GM08714 (cell line): ENCODE results near the gene PCSK2.

Source experiments
- H3K4me3 ChIP-seq: fragments of 200-500 bp; sonication (Bioruptor generic); 2 replicates; pipeline ENCODE4 v1.5.1; 2014; ENCODE audit warnings: mild to moderate bottlenecking, low read length, inconsistent platforms
- ZNF274 ChIP-seq: IDR thresholded peaks from 2 replicates; pipeline ENCODE4 v1.6.1; 2012; ENCODE audit warnings: mild to moderate bottlenecking, low read depth, low read length

PCSK2 gene

DNA sequence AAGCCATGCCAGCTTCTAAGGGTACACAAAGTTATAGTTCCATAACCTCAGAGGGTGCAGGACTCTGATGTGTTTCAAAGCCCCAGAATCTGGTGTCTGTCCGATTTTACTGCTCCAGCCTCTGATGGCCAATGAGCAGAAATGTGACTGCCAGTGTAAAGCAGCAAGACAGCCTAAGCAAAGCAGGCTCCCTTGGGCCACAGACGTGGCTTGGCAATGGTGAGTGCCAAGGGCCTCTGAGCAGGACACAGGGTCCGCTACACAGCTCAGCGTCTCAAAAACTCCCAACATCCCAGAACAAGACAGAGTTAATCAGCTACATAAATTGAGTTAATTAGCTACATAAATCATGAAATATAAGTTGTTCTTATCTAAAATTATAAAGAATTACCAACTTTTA lies 69.2 kb downstream of the PCSK2 start:
- no peak for TF ChIP-seq ZNF274
- H3K4me3 ChIP-seq: no peak overlapping the region

DNA sequence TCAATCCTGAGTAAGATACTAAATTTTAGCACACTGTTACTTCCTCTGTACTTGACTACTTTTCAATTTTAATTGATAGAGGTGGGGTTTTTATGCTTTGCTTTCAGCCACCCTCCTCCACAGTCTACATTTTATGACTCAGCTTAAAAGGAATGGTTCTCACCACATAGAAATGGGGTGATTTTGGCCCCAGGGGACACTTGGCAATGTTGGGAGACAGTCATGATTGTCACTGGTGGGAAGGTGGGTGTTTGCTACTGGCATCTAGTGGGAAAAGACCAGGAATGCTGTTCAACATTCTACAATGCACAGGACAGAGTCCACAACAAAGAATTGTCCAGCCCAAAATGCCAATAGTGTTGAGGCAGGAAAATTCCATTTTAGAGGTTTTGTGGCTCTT lies 71.3 kb downstream of the PCSK2 start:
- no peak for TF ChIP-seq ZNF274
- no peak overlapping the region for H3K4me3 ChIP-seq

DNA sequence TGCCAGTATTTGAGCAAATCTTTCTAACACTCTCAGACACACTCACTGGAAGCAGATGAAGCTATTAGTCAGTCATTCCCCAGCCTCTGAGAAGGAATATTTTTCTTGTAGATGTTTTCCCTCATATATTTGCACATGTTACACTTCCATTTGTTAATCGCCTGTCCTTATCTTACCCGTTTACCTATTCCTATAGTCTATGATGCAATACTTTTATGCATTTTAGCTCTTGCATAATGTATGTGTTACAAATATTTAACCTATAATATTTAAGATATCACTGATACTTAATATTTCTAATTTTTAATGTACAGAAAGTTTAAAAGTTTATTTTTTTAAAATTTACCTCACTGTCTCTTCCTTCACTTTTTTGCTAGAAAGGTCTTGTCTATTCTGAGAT lies 71.9 kb downstream of the PCSK2 start:
- TF ChIP-seq ZNF274: no peak
- no peak overlapping the region for H3K4me3 ChIP-seq

DNA sequence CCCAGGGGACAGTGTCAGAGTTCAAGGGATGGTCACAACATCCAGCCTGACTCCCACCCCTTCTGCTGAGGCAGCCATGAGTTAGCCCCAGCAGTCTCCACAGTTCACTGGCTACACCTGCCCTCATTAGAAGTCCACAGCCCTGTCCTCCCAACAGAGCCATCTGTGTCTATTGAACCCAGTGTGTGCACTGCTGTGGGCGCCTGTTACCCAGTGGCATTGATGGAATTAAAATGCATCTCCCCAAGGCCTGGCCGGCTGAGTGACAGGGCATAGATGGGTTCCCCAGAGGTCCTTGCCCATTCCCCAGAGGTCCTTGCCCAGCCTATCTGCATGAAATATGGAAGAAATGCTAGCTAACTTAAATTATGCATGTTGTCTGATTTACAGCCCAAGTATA lies 73.3 kb downstream of the PCSK2 start:
- TF ChIP-seq ZNF274: no peak

DNA sequence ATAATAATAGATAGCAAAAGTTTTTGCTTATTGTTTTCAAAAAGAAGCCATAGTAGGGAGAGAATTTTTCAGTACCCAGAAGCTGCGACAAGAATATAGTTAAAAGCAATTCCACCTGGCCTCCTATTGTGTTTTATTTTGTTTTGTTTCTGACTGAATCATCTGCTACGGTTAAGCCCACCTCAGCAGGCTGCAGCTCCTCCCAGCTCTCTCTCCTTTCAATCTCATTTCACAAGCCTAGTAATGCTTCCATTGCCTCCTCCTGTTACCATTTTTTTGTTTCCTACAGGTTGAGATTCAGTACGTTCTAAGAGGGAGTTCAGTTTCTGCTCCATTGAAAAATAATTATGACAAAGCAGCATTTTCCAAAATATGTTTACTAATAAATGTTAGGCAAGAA lies 77.9 kb downstream of the PCSK2 start:
- TF ChIP-seq ZNF274: no peak
- no peak overlapping the region for H3K4me3 ChIP-seq

More for the DNA sequence above, 73.3 kb downstream of the PCSK2 start:
- no peak overlapping the region for H3K4me3 ChIP-seq

DNA sequence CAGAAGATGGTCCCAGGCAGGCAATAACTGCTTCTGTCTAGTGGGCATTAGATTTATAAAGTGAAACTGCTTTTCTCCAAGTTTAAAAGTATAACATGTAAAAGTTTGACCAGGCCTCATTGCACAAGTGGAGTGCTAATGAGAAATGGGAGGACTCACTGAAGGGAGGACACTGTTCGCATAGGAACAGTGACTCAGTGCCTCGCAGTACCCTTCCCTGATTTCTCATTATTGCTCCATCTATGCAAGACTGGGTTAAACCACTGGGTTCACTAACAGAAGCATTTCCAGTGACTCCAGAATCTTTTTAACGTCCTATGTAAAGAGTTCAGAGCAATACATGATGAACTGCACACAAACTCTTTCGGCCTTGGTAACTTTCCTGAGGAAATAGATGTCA lies 79.6 kb downstream of the PCSK2 start:
- H3K4me3 ChIP-seq: no peak overlapping the region
- no peak for TF ChIP-seq ZNF274

DNA sequence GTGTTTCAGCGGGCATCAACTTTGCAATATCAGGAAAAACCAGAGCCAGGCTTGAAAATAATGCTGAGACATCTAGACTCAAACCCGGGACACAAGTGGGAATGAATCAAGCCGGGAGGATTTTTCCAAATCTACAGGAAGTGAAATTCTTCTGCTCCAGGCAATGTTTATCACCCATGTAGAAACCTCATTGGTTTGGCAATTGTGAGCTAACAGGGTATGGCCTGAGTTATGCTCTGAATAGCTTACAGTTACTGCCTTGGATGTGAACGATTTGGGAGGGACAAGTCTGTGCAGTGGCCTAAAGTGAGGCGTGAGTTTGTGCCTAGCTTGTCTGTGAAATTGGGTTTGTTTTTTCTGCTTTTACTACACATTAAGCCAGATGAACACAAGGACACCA lies 87.4 kb downstream of the PCSK2 start:
- no peak for TF ChIP-seq ZNF274
- no peak overlapping the region for H3K4me3 ChIP-seq

DNA sequence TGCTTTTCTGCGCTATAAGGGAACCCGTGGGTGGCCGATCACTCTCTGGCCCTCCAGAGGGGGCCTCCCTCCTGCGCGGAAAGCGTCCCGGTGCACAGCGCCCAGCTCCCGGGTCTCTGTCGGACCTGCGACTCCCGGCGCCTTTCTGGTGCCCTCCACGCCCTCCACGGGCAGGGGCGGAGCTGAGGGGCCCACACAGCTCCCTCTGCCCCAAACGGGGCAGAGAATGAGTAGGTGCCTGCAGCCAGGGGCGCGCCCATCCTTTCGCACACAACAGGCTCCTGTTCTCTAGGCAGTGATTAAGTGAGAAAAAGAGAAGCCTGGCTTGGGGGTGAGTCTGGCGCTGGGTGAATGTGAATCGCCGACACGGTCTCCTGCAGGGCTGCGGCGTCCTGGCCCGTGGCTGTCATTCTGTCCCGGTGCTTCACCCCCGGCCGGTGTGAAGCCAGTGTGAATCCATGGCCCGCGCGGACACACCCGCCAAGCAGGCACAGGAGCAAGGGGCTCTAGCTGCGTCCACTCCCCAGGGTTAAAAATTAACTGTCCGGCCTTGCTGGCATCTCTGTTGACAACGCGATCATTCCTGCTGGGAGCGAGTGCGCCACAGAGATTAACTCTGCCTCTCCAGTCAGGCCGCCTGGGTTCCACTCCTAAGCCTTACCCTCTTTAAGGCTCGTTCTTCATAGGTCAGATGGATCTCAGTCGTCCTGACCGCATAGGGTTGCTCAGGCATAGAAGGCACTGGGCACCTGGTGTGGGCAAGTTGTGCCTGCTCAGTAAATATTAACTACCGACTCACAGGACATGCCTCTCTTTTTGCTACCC lies 88.8 kb downstream of the PCSK2 start:
- TF ChIP-seq ZNF274: no peak
- no peak overlapping the region for H3K4me3 ChIP-seq

DNA sequence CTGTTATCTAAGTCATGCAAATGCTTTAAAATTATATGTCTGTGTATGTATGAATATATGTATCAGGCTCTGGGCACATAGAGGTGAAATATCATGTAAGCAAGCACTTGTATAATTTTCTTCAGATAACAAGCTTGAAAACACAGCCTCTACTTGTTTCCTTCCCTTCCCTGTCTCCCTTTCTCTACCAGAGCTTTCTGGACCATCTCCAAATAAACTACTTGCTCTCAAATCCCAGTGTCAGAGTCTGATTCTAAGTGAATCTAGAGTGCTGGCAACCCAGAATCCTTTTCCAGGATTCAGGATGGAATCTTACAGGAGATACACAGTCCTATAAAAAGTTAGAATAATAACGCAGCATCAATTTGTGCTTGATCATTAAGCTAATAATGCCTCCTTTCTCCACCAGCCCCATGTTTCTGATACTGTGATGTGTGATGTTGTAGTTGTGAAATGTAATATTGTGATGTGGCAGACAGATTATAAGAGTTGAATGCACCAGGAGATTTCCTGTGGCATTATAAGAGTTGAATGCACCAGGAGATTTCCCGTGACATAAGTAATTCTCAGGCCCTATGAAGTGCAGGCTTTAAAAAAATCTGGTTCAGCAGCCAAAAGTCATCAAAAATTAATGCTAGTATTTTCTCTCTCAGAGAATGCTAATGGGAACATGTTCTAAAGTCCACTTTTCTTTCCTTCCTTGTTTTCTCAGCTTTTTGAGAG lies 89.6 kb downstream of the PCSK2 start:
- no peak for TF ChIP-seq ZNF274
- H3K4me3 ChIP-seq: no peak overlapping the region

DNA sequence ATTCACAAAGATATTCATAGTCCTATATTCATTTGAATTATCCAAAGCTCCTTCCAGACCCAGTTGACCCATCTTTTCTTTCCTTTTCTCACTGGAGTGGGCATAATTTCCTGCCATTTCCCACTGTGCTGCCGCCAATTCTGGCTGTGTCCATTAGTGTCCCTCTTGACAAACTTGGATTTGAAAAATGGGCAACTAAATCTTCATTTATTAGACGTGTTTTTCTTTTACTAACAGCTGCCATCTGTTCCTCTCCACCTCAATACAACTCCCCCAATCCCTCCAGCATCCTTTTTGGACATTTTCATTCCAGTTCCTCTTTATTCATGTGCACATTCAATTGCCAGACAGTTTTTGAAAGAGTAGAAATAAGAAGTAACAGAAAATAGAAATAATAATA lies 90.5 kb downstream of the PCSK2 start:
- no peak for TF ChIP-seq ZNF274
- H3K4me3 ChIP-seq: no peak overlapping the region

DNA sequence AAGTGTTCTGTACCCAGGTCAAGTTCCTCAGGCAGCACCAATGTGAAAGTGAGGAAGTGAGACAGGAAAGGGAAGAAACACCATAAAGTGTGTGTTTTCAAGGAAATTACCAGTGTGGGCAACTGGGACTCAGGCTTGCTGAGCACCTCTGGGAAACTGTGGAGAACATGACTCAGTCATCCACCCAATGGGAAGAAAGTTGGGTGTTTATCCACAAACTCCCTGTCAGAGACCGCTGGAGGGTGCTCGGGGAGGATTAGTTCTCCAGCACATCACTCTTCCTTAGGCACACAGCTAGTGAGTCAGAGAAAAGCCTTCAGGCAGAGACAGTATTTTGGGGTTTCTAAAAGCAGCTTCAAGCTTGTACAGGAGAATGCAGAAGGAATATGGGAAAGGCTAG lies 93.6 kb downstream of the PCSK2 start:
- no peak overlapping the region for H3K4me3 ChIP-seq
- no peak for TF ChIP-seq ZNF274

DNA sequence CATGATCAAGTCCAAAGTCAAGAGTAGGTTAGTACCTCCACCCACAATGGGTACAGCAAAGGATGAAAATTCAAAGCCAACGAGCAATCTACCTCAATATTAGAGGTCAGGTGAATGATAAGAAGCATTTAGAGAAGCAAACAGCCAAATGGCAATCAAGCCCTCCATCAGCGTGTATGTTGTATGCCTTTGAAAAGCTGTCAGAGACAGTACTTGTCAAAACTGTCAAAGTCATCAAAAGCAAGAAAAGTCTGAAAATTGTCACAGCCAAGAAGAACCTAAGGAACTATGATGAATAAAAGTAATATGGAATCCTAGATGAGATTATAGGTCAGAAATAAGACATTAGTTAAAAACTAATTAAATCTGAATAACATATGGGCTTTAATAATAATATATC lies 99.3 kb downstream of the PCSK2 start:
- H3K4me3 ChIP-seq: no peak overlapping the region
- no peak for TF ChIP-seq ZNF274

DNA sequence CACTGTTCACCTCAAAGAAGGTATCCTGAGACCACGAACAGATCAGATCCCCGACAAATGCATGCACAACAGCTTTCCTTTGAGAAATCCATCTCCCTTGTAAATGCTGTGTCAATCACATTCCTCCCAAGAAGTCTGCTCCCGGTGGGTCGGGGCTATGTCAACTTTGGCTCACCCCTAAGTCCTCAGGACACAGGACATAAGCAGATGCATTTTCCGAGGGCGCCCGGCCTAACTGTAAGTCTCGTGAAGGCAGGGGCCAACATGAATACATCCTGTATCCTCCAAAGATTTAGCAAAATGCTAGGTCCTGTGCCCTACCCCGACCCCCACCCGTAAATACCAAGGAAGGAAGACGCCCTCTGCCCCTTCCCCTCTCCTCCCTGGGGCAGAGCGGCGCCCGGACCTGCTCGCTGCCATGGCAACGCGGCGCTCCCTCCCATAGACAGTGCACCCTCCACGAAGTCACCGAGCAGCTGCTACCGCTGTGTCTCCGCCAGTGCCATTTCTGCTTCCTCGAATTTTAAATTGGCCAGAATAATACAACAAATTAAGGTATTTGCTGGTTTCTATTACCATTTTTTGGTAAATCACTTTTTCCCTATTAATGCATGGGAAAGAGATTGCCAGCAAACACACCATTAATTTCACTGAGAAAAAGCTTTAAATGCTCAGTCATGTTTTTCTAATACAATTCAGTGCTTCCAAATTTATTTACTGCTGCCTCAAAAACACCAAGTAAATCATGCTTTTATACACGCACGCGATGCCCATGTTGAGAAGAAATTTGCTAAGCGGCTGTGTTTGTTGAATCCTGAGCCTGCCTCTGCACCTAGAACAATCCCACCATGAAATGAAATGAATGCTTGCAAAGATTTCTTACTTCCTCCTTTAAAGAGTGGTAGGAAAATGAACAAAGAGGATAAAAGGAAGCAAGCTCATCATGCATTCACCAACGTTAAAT lies 100.6 kb downstream of the PCSK2 start:
- TF ChIP-seq ZNF274: no peak
- H3K4me3 ChIP-seq: no peak overlapping the region

DNA sequence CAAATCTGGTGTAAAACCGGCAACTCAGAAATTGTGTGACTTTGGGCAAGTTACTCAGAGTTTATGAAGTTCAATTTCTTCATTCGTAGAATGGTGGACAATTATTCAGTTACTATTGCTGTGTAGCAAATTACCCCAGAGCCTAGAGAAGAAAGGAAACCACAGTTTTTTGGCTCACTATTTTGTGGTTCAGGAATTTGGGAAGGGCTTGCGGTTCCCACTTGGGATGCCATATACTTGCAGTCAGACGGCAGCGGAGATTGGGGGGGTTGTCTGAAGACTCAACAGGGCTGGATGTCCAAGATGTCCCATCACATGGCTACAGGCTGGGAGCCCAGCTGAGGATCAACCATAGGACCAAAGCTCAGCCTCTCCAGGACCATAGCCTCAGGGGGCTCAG lies 108.1 kb downstream of the PCSK2 start:
- no peak for TF ChIP-seq ZNF274
- H3K4me3 ChIP-seq: no peak overlapping the region
